ENCODE data around the gene BTD.

The BTD gene

DNA sequence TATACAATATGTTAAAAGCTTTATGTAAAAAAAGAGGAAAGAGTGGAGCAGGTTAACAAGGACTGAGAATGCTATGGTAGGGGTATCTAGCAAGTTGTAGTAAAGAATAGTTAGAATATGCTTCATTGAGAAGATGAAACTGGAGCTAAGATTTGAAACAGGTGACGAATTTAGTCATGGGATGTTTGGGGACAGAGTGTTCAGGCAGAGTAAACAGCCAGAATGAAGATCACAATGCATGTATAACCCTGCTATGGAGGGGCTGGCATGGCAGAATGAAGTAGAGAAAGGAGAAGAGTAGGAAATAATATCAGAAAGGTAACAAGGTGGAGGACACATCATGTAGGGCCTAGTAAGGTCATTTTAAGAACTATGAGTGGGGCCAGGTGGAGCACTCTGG lies 72.0 kb downstream of the BTD start:
- DNase-seq: no peak

DNA sequence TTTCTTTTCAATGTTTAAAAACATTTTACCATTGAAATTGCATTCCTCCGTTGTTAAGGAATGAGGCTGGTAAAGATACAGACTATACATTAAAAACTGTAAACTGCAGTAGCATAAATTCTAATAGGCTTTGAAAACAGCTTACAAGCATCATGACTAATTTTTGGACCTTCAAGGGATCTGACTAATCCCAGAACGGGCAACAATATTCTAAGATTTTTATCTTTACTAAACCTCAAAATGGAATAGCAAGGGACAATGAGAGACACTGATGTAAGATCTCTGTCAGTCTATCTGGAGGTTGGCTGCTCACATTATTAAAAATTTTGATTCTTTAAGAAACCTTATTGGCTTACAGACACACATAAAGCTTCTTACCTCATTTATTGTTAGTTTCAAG lies 74.7 kb downstream of the BTD start:
- no peak for DNase-seq

DNA sequence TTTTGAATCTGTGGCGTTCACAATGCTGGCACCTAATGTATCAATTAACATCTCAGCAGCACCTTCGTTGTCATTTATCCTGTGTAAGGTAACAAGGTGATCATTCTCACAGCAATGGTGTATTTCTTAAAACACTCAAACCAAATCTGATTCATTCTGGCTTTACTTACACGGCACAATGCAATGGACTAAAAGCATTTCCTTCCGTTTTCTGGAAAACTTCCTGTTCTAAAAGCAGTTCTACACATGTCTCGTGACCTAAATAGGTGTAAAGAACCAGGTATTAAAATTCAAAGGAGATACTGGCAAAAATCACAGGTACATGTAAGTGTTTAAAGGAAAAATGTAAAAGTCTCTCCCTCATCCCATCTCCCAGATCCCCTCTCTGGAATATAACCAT lies 77.8 kb downstream of the BTD start:
- no peak for DNase-seq

DNA sequence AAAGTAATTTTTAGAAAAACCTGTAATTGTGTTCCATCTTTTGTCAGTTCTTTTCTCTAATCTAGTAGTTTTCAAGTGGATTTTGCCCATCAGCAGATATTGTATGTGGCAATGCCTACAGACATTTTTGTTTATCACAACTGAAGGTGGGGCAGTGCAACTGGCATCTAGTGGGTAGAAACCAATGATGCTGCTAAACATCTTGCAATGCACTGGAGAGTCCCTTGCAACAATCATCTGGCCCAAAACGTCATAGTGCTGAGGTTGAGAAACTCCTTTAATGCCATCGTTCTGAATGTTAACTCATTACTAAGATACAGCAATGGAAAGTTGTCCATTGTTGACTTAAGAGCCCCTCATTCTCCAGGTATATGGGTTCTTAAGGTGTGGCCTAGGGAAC lies 80.1 kb downstream of the BTD start:
- DNase-seq: no peak

DNA sequence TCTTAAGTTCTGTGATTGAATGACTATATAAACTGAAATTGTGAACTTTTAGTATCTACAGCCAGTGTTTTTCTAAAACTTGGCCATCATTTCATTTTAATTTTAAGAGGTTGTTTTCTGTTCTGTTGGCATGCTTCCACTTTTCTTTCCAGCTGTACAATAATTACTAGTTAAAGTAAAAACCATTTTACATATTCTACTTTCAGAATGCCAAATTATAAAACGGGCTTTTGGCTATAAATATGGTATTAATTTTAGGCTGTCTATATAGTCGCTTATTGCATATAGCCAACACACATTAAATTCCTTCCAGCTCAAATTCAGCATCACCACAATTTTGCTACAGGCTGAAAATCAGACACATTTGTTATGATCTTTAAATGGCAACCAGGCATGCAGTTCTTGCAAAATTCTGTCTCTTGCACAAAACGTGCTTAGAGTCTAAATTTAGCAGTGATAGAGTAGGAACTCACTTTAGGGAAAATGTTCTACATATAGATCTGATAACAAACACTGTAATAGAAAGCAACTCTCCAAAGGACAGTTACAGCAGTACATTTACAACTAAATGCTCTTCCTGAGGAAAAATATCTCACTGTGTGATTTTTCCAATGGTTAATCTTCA lies 81.1 kb downstream of the BTD start:
- DNase-seq: no peak

DNA sequence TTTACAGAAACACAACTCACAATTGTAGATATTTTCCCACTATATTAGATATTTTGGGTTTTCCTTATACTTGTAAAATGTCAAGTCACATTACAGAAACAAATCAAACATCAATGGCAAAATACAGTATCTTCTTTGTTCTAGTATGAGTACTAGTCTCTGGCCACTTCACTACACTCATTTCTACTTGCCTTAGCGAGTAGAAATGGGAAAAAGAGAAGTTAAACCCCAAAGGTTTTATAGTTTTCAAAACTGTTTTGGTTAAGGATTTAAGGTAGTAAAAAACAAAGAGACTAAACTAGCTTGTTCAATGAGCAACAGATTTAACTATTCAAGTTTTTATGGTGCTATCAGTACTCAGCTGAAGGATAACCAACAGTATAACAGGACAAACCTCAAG lies 81.7 kb downstream of the BTD start:
- DNase-seq: no peak

DNA sequence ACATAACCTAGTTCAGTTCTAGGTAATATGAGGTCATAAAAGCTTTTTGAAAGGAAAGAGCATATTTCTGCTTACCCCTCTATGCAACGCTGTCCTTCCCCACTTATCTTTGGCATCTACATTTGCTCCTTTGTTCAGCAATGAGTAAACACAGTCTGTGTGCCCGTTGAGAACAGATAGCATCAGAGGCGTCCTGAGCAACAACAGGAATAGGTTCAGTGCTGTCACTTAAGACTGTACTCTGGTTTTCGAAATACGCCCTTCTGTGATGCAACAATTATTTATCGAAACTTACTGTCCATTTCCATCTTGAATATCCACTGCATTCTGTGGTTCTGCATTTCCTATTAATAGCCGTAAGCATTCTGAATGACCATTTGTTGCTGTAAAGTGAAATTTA lies 84.4 kb downstream of the BTD start:
- DNase-seq: no peak

DNA sequence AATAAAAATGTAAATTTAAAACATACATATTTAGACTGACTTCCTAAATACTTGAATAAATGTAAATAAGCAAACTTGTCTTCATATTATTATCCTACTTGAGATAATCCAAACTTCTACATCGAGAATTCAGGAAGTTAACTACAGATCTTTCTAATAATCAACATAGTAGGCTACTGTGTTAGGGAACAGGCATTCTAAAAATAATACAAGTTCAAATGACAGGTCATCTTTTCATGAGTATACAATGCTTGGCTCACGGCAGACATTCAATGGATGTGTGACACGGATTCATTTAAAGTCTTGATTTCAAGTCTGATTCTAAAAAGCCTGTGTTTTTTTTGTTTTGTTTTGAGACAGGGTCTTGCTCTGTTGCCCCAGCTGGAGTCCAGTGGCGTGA lies 88.7 kb downstream of the BTD start:
- no peak for DNase-seq

DNA sequence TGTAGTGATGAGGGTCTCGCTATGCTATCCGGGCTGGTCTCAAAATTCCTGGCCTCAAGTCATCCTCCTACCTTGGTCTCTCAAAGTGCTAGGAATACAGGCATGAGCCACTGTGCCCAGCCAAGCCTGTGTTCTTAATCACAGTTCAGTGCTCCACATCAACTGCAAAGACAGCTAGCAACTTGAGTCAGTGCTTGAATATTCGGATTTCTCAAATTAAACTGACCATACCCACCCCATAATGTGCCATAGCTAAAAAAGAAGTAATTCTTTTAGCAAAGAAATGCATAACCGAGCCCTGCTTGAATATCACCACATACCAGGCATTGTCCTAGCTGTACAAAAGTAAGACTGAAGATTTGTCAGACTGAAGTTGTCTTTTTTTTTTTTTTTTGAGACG lies 89.2 kb downstream of the BTD start:
- DNase-seq: no peak

DNA sequence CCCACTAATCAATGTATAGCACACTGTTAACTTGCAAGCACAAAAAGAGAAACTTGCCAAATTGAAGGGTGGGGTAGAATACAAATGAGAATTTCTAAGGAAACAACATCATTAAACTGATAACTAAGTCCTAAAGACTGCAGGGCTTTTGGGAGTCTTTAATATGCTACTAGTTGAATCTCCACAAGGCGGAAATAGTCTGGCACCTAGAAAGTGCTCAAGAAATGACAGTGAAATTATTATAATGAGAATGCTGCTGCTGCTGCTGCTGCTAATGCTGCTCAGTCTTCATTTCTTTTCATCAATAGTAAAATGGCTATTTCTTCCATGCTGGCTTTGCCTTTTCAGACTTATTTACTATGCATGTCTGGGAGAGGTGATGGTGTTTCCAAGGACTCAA lies 91.8 kb downstream of the BTD start:
- no peak for DNase-seq

DNA sequence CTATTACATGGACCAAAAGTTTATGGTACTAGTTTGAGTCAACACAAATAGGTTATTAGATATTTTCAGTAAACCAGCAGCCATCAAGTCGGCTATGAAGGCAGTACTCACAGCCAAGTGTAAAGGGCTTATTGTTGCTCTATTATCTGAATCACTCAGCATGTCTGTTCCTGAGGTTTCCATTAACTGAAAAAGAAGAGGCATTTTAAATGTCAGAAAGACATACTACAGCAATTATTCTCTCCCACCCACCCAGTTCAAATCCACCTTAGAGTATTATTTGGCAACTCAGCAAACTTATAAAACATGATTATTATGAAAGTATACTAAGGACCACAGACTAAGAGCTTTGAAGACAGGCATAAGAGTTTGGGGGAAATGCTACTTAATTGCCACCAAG lies 93.1 kb downstream of the BTD start:
- no peak for DNase-seq

Data from NCI-H1694 treated with DMSO at 0.1 percent for 48 hours (cell line).